ENCODE measurements around the gene CHKB. TPM values are rescaled to one million over a fixed set of nuclear protein-coding genes. Genes with fewer than 3 reads are reported as not detected.

Gene CHKB
- total RNA-seq, 1 donor from 2014 or later = 81.1 TPM

- Histone ChIP-seq H3K4me3 (ENCODE audit: low read depth, low read length) (no peak overlapping the region), H3K27me3 (ENCODE audit: control insufficient read depth, insufficient read depth, low read length) (peaks cover 15% of the 10 kb centered on the region), H3K36me3 (ENCODE audit: control insufficient read depth, insufficient read depth, low read length) (no peaks in the 10 kb centered on the region)
- TF ChIP-seq CTCF (IDR thresholded peaks at IDR 0.05; ENCODE audit: insufficient read depth, low read length, poor library complexity, severe bottlenecking) = no peak
- no peak for DNase-seq (ENCODE audit: low read depth)
Measured at GRCh38 chr22:50532824-50533796, 49.5 kb downstream of the CHKB start.

- H3K27me3 ChIP-seq (ENCODE audit: control insufficient read depth, insufficient read depth, low read length) = peaks cover 15% of the 10 kb centered on the region
- no peak for DNase-seq (ENCODE audit: low read depth)
- H3K4me3 ChIP-seq (ENCODE audit: low read depth, low read length) = peak overlapping the region; percentile 47
- no peak for TF ChIP-seq CTCF (IDR thresholded peaks at IDR 0.05; ENCODE audit: insufficient read depth, low read length, poor library complexity, severe bottlenecking)
- no peaks in the 10 kb centered on the region for H3K36me3 ChIP-seq (ENCODE audit: control insufficient read depth, insufficient read depth, low read length)
Measured at GRCh38 chr22:50531962-50532674, 50.5 kb downstream of the CHKB start.

- TF ChIP-seq CTCF (IDR thresholded peaks at IDR 0.05; ENCODE audit: insufficient read depth, low read length, poor library complexity, severe bottlenecking) = no peak
- Histone ChIP-seq H3K36me3 (ENCODE audit: control insufficient read depth, insufficient read depth, low read length) (no peaks in the 10 kb centered on the region), H3K27me3 (ENCODE audit: control insufficient read depth, insufficient read depth, low read length) (peaks cover 15% of the 10 kb centered on the region), H3K4me3 (ENCODE audit: low read depth, low read length) (peak overlapping the region; percentile 47)
- DNase-seq (ENCODE audit: low read depth) = no peak
Measured at GRCh38 chr22:50531546-50531961, 51.1 kb downstream of the CHKB start.

GRCh38 chr22:50530877-50531545 lies 51.6 kb downstream of the CHKB start:
- H3K27me3 ChIP-seq (ENCODE audit: control insufficient read depth, insufficient read depth, low read length) = peaks cover 15% of the 10 kb centered on the region
- H3K4me3 ChIP-seq (ENCODE audit: low read depth, low read length) = peak overlapping the region; percentile 47
- no peak for DNase-seq (ENCODE audit: low read depth)
- no peak for TF ChIP-seq CTCF (IDR thresholded peaks at IDR 0.05; ENCODE audit: insufficient read depth, low read length, poor library complexity, severe bottlenecking)
- H3K36me3 ChIP-seq (ENCODE audit: control insufficient read depth, insufficient read depth, low read length) = no peaks in the 10 kb centered on the region

GRCh38 chr22:50530580-50530876 lies 52.1 kb downstream of the CHKB start:
- Histone ChIP-seq H3K4me3 (ENCODE audit: low read depth, low read length) (peak overlapping the region; percentile 47), H3K27me3 (ENCODE audit: control insufficient read depth, insufficient read depth, low read length) (peaks cover 15% of the 10 kb centered on the region), H3K36me3 (ENCODE audit: control insufficient read depth, insufficient read depth, low read length) (no peaks in the 10 kb centered on the region)
- TF ChIP-seq CTCF (IDR thresholded peaks at IDR 0.05; ENCODE audit: insufficient read depth, low read length, poor library complexity, severe bottlenecking) = no peak
- DNase-seq (ENCODE audit: low read depth) = no peak
